Calu3 (cell line): ENCODE measurements around the gene ITM2C. TPM values are rescaled to one million over a fixed set of nuclear protein-coding genes. Genes with fewer than 3 reads are reported as not detected.

Experiments used
- BruUV-seq: library from RNA; stranded (reverse); fragments of 400-500 nt; replicated peaks from 2 replicates; lab custom pipeline; 2021; lab: Mats Ljungman, UMichigan
- CTCF ChIA-PET: fragments of 300-600 bp; sonication (Branson Sonifier 250); formaldehyde crosslinking; loops from one replicate; lab custom pipeline; 2022; ENCODE audit warnings: antibody characterized with exemption; lab: Charles Lee
- DNase-seq: peaks from one replicate; pipeline ENCODE4 v3.0.0; 2022
- H3K27ac Mint-ChIP-seq: one replicate; pipeline ENCODE4 v1.8.0; 2022; ENCODE audit warnings: mixed read lengths; ENCODE audit not compliant: unreplicated experiment
- H3K27me3 Mint-ChIP-seq: one replicate; pipeline ENCODE4 v1.8.0; 2022; ENCODE audit warnings: mixed read lengths; ENCODE audit not compliant: unreplicated experiment
- H3K36me3 Mint-ChIP-seq: one replicate; pipeline ENCODE4 v1.8.0; 2022; ENCODE audit warnings: mild to moderate bottlenecking, moderate library complexity, mixed read lengths; ENCODE audit not compliant: insufficient read depth, unreplicated experiment
- H3K4me1 Mint-ChIP-seq: one replicate; pipeline ENCODE4 v1.8.0; 2022; ENCODE audit warnings: mild to moderate bottlenecking, low read depth, mixed read lengths; ENCODE audit not compliant: unreplicated experiment
- H3K4me3 Mint-ChIP-seq: one replicate; pipeline ENCODE4 v1.8.0; 2022; ENCODE audit warnings: mild to moderate bottlenecking, low read depth, moderate library complexity, mixed read lengths; ENCODE audit not compliant: unreplicated experiment
- H3K9me3 Mint-ChIP-seq: one replicate; pipeline ENCODE4 v1.8.0; 2022; ENCODE audit warnings: low read depth, mixed read lengths; ENCODE audit not compliant: unreplicated experiment
- intact Hi-C: fragments of 100-400 bp; cut with micrococcal nuclease; formaldehyde crosslinking; loops from one replicate; pipeline ENCODE4 v1.10.0; 2022; ENCODE audit not compliant: unreplicated experiment
- total RNA-seq: library from RNA; stranded (reverse); gene quantifications from 2 replicates; pipeline ENCODE4 v1.2.3, GENCODE V29; 2022
- TF ChIP-seq, protein P1 (sequence below): fragments of 200-600 bp; IDR thresholded peaks from one replicate; pipeline ENCODE4 v1.8.0; 2022; ENCODE audit warnings: antibody characterized with exemption; ENCODE audit not compliant: unreplicated experiment

ITM2C gene
- total RNA-seq, 1 experiment from 2014 or later: 57.1 TPM

- Mint-ChIP-seq H3K9me3 (no peaks in the 10 kb centered on the region), H3K4me3 (no peak overlapping the region), H3K27ac (no peak overlapping the region), H3K4me1 (no peaks in the 10 kb centered on the region), H3K36me3 (no peaks in the 10 kb centered on the region), H3K27me3 (peaks cover 88% of the 10 kb centered on the region)
- intact Hi-C loops: loop anchor here (2.0 to 10.0 kb wide), 2 partner anchors 61 to 145 kb away; partner anchors contain the start of gene PSMD1
- BruUV-seq: no TSS peak
- TF ChIP-seq, protein P1, sequence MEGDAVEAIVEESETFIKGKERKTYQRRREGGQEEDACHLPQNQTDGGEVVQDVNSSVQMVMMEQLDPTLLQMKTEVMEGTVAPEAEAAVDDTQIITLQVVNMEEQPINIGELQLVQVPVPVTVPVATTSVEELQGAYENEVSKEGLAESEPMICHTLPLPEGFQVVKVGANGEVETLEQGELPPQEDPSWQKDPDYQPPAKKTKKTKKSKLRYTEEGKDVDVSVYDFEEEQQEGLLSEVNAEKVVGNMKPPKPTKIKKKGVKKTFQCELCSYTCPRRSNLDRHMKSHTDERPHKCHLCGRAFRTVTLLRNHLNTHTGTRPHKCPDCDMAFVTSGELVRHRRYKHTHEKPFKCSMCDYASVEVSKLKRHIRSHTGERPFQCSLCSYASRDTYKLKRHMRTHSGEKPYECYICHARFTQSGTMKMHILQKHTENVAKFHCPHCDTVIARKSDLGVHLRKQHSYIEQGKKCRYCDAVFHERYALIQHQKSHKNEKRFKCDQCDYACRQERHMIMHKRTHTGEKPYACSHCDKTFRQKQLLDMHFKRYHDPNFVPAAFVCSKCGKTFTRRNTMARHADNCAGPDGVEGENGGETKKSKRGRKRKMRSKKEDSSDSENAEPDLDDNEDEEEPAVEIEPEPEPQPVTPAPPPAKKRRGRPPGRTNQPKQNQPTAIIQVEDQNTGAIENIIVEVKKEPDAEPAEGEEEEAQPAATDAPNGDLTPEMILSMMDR: no peak
- CTCF ChIA-PET: no interaction called here
- DNase-seq: no peak
Observed at GRCh38 chr2:230909841-230910545, 45.3 kb downstream of the ITM2C start.

DNA sequence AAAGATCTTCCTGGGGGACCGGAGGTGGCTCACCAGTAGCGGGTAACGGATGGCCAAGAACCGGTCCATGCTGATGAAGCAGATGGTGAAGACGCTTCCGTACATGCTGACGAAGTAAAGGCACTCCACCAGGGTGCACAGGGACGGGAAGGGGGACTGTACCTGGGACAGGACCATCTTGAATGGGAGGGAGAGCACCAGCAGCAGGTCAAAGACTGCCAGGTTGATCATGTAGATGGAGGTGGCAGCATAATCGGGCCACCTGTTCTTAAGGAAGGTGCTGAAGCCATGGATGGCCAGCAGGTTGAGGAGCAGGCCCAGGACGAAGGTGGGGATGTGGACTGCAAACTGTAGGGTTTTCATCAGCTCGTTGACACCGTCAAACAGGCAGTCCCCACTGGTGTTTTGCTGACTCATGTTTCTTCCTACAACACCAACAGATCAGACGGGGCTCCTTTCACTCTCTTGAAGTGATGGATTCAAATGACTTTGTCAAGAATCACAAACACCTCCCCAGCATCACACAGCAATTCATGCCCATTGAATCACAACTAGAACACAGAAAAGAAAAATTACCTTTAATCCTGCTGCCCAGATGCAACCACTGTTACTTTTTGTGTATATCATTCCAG lies 45.9 kb downstream of the ITM2C start:
- no TSS peak for BruUV-seq
- CTCF ChIA-PET: no interaction called here

GRCh38 chr2:230912046-230912445 lies 47.3 kb downstream of the ITM2C start:
- BruUV-seq: no TSS peak
- Mint-ChIP-seq H3K27me3 (peaks cover 89% of the 10 kb centered on the region), H3K9me3 (no peaks in the 10 kb centered on the region), H3K4me3 (no peak overlapping the region), H3K4me1 (no peaks in the 10 kb centered on the region), H3K27ac (no peak overlapping the region), H3K36me3 (no peaks in the 10 kb centered on the region)
- TF ChIP-seq, protein P1: no peak
- intact Hi-C loops: no loop called here
- CTCF ChIA-PET: interaction anchor here (1.4 kb wide), 1 partner anchor 16 kb away, joined by 4 read pairs; no protein-coding TSS in a partner anchor
- no peak for DNase-seq

More for the DNA sequence above, 45.9 kb downstream of the ITM2C start:
- Mint-ChIP-seq H3K4me1 (no peaks in the 10 kb centered on the region), H3K27ac (no peak overlapping the region), H3K27me3 (peaks cover 88% of the 10 kb centered on the region), H3K4me3 (no peak overlapping the region), H3K9me3 (no peaks in the 10 kb centered on the region), H3K36me3 (no peaks in the 10 kb centered on the region)
- DNase-seq: no peak
- TF ChIP-seq, protein P1: no peak
- intact Hi-C loops: loop anchor here (2.0 kb wide), 1 partner anchor 62 kb away; no protein-coding TSS in a partner anchor

- no peaks in the 10 kb centered on the region for H3K36me3 Mint-ChIP-seq
- H3K27me3 Mint-ChIP-seq: peaks cover 96% of the 10 kb centered on the region
- no peak for DNase-seq
- no peaks in the 10 kb centered on the region for H3K9me3 Mint-ChIP-seq
- intact Hi-C loops: no loop called here
- TF ChIP-seq, protein P1: no peak
- no peak overlapping the region for H3K4me3 Mint-ChIP-seq
- no peak overlapping the region for H3K27ac Mint-ChIP-seq
- BruUV-seq: no TSS peak
- H3K4me1 Mint-ChIP-seq: no peaks in the 10 kb centered on the region
- CTCF ChIA-PET: interaction anchor here (1.4 kb wide), 1 partner anchor 17 kb away, joined by 4 read pairs; no protein-coding TSS in a partner anchor
Observed at GRCh38 chr2:230912724-230913123, 48.0 kb downstream of the ITM2C start.
